Activated T-cell treated with anti-CD3 and anti-CD28 coated beads, Interleukin-2, amount 50 U/mL, for 72 hours (primary cell): Measurements from ENCODE around the gene ELF2. TPM values are rescaled to one million over a fixed set of nuclear protein-coding genes. Genes with fewer than 3 reads are reported as not detected.
"Not testable (repeated sequence)": the region's sequence is repeated elsewhere in the genome, so short reads cannot be mapped to it uniquely, and the experiment has no call there.

Experiments
- ATAC-seq, 2 donors: fragments of 150-1000 bp; cut with Tn5 transposase; replicated peaks in 1 of 2; 2 replicates each; pipeline ENCODE4 v1.10.0; 2021; ENCODE audit warnings: moderate library complexity in 2 of 2, mild to moderate bottlenecking in 1 of 2
- DNase-seq, 2 donors: peaks; one replicate each; pipeline ENCODE4 v3.0.0; 2021 to 2022; ENCODE audit warnings: mixed read lengths in 1 of 2
- H3K27ac Mint-ChIP-seq: one replicate; pipeline ENCODE4 v1.8.0; 2022; ENCODE audit warnings: mild to moderate bottlenecking, moderate library complexity, mixed read lengths
- H3K27me3 Mint-ChIP-seq: one replicate; pipeline ENCODE4 v1.8.0; 2022; ENCODE audit warnings: low read depth, mixed read lengths
- H3K36me3 Mint-ChIP-seq, 2 donors: one replicate each; pipeline ENCODE4 v1.8.0; 2022; ENCODE audit warnings: mixed read lengths in 2 of 2, mild to moderate bottlenecking in 1 of 2; ENCODE audit not compliant: insufficient read depth in 2 of 2
- H3K4me1 Mint-ChIP-seq: one replicate; pipeline ENCODE4 v1.8.0; 2022; ENCODE audit warnings: low read depth, mixed read lengths
- H3K4me3 Mint-ChIP-seq, 2 donors: one replicate each; pipeline ENCODE4 v1.8.0; 2022; ENCODE audit warnings: mild to moderate bottlenecking in 2 of 2, mixed read lengths in 2 of 2, moderate library complexity in 2 of 2
- H3K9me3 Mint-ChIP-seq, 2 donors: one replicate each; pipeline ENCODE4 v1.8.0; 2022; ENCODE audit warnings: mixed read lengths in 2 of 2
- total RNA-seq, 2 donors: library from RNA; stranded (reverse); gene quantifications; one replicate each; pipeline ENCODE4 v1.2.3, GENCODE V29; 2022

ELF2 gene
- total RNA-seq, 2 donors from 2014 or later, result 34.8 to 36.4 TPM

DNA sequence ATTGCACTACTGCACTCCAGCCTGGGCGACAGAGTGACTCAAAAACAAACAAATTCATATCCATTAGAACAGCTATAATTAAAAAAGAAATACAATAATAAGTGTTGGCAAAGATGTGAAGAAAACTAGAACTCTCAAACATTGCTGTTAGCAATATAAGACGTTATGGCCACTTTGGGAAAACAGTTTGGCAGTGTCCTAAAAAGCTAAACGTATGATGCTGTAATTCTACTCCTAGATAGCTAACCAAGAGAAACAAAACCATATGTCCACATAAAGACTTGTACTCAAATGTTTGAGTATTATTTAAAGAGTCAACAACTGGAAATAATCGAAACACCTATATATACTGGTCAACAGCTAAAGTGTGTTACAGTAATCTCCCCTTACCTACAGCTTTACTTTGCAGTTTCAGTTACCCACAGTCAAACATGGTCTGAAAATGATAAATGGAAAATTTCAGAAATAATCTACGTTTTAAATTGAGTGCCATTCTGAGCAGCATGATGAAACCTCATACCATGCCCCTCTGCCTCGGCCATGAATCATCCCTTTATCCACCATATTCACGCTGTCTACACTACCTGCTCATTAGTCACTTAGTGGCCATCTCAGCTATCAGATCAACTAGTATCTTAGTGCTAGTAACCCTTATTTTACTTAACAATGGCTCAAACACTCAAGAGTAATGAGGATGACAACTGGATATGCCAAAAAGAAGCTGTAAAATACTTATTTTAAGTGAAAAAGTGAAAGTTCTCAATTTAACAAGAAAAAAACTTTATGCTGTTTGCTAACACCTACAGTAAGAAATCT is 4.9 kb downstream of the ELF2 start:
- DNase-seq, result peak in 1 of 2 donors; percentile 37
- Mint-ChIP-seq H3K27me3 (no peaks in the 10 kb centered on the region), H3K36me3 (no peaks in the 10 kb centered on the region), H3K4me3 (peak overlapping the region in 1 of 2 donors; percentile 41), H3K27ac (peak overlapping the region; percentile 34), H3K9me3 (no peaks in the 10 kb centered on the region), H3K4me1 (peaks cover 35% of the 10 kb centered on the region)
- ATAC-seq, result peak; percentile 24 to 37

DNA sequence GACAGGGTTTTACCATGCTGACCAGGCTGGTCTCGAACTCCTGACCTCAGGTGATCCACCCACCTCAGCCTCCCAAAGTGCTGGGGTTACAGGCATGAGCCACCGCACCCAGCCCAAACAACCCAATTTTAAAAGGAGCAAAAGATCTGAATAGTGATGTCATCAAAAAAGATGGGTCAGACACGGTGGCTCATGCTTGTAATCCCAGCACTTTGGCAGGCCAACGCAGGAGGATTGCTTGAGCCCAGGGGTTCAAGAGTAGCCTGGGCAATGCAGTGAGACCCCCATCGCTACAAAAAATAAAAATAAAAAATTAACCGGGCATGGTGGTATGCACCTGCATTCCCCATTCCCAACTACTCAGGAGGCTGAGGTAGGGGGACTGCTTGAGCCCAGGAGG is 6.1 kb downstream of the ELF2 start:
- no peaks in the 10 kb centered on the region for H3K9me3 Mint-ChIP-seq
- H3K4me3 Mint-ChIP-seq, result no peak overlapping the region
- peaks cover 33% of the 10 kb centered on the region for H3K4me1 Mint-ChIP-seq
- no peak overlapping the region for H3K27ac Mint-ChIP-seq
- no peak for DNase-seq
- ATAC-seq, result no peak
- no peaks in the 10 kb centered on the region for H3K36me3 Mint-ChIP-seq
- H3K27me3 Mint-ChIP-seq, result no peaks in the 10 kb centered on the region

DNA sequence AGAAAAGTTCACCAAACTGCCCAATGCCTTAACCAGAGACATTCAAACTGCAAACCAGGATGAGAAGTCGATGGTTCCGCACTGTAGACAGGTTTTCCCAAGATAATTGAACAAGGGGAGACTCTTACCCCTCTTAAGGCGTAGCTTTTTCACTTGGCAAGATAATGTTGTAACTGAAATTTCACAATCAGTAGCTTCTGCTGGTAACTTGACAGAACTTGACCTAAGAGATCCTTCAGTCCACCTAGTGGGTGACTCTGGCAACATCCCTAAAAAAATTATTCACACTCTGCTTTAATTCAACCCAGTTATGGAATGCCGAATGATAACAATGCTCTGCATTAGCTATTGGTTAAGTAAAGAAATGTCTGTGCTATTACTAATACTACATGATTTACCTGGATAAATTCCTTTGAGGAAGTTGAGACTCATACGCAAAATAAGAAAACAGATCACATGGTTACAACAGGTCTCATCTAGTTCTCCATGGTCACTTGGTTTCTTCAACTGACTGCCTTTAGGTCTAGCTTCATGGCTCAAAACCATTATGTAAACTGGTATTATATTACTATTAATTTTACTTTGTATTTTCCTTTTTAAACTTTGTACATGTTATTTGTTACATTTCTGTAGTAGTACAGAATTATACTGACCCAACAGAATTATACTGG is 9.1 kb downstream of the ELF2 start:
- Mint-ChIP-seq H3K4me1 (peaks cover 39% of the 10 kb centered on the region), H3K36me3 (no peaks in the 10 kb centered on the region), H3K4me3 (no peak overlapping the region), H3K9me3 (no peaks in the 10 kb centered on the region), H3K27ac (no peak overlapping the region), H3K27me3 (no peaks in the 10 kb centered on the region)
- ATAC-seq, result no peak
- DNase-seq, result no peak

DNA sequence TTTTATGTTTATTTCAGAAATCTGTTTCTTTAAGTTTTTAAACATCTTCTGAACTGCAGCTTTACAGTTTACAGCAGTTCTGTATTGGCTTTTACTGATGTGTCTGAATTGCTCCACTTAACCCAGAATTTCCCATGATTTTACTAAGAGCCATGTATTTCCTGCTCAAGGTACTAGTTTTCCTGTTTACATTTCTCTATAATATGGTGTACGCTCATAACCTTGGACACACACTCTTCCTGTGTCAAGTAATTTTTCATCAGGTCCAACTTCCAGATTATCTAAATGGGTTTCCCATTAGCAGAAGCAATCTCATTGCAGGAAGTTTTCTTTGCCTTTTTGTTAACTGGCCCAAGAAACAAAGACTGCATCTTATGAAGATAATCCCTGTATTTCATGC is 12.3 kb downstream of the ELF2 start:
- ATAC-seq, result no peak
- H3K27me3 Mint-ChIP-seq, result no peaks in the 10 kb centered on the region
- no peak for DNase-seq
- peaks cover 23% of the 10 kb centered on the region for H3K4me1 Mint-ChIP-seq
- H3K27ac Mint-ChIP-seq, result no peak overlapping the region
- H3K4me3 Mint-ChIP-seq, result no peak overlapping the region
- H3K36me3 Mint-ChIP-seq, result no peaks in the 10 kb centered on the region
- H3K9me3 Mint-ChIP-seq, result no peaks in the 10 kb centered on the region

DNA sequence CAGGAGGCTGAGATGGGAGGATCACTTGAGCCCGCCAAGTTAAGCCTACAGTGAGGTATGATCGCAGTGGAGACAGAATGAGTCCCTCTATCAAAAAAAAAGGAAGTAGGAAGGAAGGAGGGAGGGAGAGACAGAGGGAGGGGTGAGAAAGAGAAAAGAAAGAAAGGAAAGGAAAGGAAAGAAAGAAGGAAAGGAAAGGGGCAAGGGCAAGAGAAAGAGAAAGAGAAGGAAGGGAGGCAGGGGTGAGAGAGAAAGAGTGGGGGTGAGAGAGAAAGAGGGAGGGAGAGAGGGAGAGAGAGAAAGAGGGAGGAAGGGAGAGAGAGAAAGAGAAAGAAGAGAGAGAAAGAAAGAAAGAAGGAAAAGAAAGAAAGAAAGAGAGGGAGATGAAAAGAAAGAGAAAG is 13.2 kb downstream of the ELF2 start:
- no peaks in the 10 kb centered on the region for H3K27me3 Mint-ChIP-seq
- peaks cover 23% of the 10 kb centered on the region for H3K4me1 Mint-ChIP-seq
- no peaks in the 10 kb centered on the region for H3K9me3 Mint-ChIP-seq
- H3K36me3 Mint-ChIP-seq, result no peaks in the 10 kb centered on the region
- DNase-seq, result no peak
- H3K27ac Mint-ChIP-seq, result no peak overlapping the region
- no peak for ATAC-seq
- H3K4me3 Mint-ChIP-seq, result no peak overlapping the region

DNA sequence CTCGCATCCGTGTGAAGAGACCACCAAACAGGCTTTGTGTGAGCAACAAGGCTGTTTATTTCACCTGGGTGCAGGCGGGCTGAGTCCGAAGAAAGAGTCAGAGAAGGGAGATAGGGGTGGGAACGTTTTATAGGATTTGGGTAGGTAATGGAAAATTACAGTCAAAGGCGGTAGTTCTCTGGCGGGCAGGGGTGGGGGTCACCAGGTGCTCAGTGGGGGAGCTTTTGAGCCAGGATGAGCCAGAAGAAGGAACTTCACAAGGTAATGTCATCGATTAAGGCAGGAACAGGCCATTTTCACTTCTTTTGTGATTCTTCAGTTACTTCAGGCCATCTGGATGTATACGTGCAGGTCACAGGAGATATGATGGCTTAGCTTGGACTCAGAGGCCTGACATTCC is 19.0 kb downstream of the ELF2 start:
- H3K9me3 Mint-ChIP-seq, H3K4me3 Mint-ChIP-seq, H3K27ac Mint-ChIP-seq, ATAC-seq, H3K4me1 Mint-ChIP-seq, H3K36me3 Mint-ChIP-seq, H3K27me3 Mint-ChIP-seq, DNase-seq: not testable (repeated sequence)

DNA sequence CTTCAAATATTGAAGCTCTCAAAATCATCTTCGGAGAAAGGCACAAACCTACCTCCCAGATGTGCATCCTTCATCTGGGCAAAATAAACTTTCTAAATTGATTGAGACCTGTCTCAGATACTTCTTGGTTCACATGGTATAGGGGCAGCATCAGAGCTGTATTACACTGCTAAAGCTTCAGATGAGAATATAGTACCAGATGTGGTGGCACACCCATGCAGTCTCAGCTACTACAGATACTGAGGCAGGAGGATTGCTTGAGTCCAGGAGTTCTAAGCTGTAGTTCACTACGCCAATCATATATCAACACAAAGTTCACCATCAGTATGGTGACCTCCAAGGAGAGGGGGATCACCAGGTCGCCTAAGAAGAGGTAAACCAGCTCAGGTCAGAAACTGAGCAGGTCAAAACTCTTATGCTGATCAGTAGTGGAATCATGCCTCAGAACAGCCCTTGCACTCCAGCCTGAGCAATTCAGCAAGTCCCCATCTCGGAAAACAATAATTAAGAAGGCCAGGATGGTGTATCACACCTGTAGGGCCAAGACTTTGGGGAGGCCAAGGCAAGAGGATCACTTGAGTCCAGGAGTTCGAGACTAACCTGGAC is 22.0 kb downstream of the ELF2 start:
- H3K4me3 Mint-ChIP-seq, result no peak overlapping the region
- DNase-seq (no peak), ATAC-seq (no peak)
- no peak overlapping the region for H3K27ac Mint-ChIP-seq
- H3K9me3 Mint-ChIP-seq, result no peaks in the 10 kb centered on the region
- no peaks in the 10 kb centered on the region for H3K4me1 Mint-ChIP-seq
- no peaks in the 10 kb centered on the region for H3K36me3 Mint-ChIP-seq
- H3K27me3 Mint-ChIP-seq, result no peaks in the 10 kb centered on the region

DNA sequence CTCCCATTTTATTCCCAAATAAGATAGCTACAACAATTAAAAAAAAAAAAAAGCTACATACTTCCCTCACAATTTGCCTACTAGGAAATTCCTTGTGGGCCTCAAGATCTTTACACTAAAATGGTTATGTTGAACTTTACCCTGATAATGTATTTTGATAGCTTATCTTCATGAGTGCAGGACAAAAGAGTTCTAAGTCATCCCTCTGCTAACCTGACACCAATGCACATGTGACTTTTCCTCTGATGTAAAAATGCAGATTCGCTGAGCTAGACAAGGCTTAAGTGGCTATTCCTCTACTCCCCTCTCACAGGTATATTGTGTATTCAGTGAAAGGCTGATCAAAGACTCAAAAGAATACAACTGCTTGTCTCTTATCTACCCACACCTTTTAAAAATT is 22.5 kb downstream of the ELF2 start:
- ATAC-seq (no peak), DNase-seq (no peak)
- Mint-ChIP-seq H3K9me3 (no peaks in the 10 kb centered on the region), H3K27me3 (no peaks in the 10 kb centered on the region), H3K27ac (no peak overlapping the region), H3K4me3 (no peak overlapping the region), H3K4me1 (no peaks in the 10 kb centered on the region), H3K36me3 (no peaks in the 10 kb centered on the region)

DNA sequence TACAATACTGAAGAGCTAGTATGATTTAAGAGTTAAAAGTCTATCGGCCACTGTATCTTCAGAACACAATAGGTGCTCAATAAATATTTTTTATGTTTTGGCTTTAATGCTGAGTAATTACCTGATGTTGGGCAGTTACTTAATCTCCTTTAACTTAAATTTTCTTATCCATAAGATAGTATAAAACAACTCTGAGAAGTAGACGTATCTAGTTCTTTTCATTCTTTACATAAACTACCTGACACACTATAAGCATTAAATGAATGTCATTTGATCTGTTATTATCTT is 22.9 kb downstream of the ELF2 start:
- Mint-ChIP-seq H3K9me3 (no peaks in the 10 kb centered on the region), H3K27me3 (no peaks in the 10 kb centered on the region), H3K27ac (no peak overlapping the region), H3K36me3 (no peaks in the 10 kb centered on the region), H3K4me1 (no peaks in the 10 kb centered on the region), H3K4me3 (no peak overlapping the region)
- ATAC-seq (no peak), DNase-seq (no peak)

DNA sequence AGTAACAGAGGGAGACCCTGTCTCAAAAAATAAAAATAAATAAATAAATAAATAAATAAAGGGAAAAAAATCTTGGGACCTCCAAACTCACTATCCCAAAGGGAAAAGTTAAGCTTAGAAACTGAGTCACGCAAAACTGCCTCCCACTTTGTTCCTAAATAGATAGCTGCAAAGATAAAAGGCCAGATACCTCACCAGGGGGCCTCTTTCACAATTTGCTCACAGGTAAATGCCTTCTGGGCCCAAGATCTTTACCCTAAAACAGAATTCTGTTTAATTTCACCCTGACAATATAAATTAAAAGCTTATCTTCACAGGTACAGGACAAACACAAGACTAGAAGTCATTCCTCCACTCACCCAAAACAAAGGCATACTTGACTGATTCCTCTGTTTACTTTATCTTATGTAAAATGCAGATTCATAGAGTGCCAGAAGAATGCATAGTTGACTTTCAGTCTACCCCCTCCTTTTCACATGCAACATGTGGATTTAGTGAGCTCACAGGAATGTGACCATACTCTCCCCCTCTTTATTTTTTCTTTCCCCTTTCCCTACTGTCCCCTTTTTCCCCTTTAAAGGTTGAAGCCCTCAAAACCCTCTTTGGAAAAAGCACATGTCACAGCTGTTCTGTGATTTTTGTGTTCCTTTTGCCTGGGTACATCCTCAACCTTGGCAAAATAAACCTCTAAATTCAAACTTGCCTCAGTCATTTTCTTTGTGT is 23.4 kb downstream of the ELF2 start:
- Mint-ChIP-seq H3K36me3 (no peaks in the 10 kb centered on the region), H3K27ac (no peak overlapping the region), H3K9me3 (no peaks in the 10 kb centered on the region), H3K4me3 (no peak overlapping the region), H3K27me3 (no peaks in the 10 kb centered on the region), H3K4me1 (no peaks in the 10 kb centered on the region)
- DNase-seq (no peak), ATAC-seq (no peak)

DNA sequence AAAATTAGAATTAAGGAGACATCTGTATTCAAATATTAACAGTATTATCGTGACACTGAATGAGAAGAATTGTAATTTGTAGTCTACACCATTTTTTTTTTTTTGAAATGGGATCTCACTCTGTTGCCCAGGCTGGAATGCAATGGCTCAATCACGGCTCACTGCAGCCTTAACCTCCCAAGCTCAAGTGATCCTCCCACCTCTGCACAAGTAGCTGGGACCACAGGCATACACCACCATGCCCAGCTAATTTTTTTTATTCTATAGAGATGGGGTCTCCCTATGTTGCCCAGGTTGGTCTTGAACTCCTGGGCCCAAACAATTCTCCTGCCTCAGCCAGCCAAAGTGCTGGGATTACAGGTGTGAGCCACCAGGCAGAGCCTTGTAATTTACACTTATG is 24.8 kb downstream of the ELF2 start:
- Mint-ChIP-seq H3K4me1 (peaks cover 1% of the 10 kb centered on the region), H3K36me3 (no peaks in the 10 kb centered on the region)

DNA sequence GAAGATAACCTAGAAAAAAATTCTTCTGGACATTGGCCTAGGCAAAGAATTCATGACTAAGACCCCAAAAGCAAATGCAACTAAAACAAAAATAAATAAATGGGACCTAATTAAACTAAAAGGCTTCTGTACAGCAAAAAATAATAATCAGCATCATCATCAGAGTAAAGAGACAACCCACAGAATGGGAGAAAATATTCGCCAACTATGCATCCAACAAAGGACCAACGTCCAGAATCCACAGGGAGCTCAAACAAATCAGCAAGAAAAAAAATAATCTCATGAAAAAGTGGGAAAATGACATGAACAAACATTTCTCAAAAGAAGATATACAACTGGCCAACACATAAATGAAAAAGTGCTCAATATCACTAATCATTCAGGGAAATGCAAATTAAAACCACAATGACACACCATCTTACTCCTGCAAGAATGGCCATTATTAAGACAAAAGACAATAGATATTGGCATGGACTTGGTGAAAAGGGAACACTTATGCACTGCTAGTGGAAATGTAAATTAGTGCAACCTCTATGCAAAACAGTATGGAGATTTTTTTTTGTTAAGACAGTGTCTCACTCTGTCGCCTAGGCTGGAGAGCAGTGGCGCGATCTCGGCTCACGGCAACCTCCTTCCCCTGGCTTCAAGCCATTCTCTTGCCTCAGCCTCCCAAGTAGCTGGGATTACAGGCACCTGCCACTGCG is 29.9 kb downstream of the ELF2 start:
- DNase-seq (no peak), ATAC-seq (no peak)
- Mint-ChIP-seq H3K27me3 (no peaks in the 10 kb centered on the region), H3K27ac (no peak overlapping the region), H3K9me3 (peaks cover 0 to 6% of the 10 kb centered on the region in 2 donors), H3K4me3 (no peak overlapping the region), H3K4me1 (peaks cover 24% of the 10 kb centered on the region), H3K36me3 (peaks cover 5% of the 10 kb centered on the region in 2 donors)

More for the DNA sequence above, 24.8 kb downstream of the ELF2 start:
- no peak overlapping the region for H3K27ac Mint-ChIP-seq
- no peak overlapping the region for H3K4me3 Mint-ChIP-seq
- no peak for ATAC-seq
- H3K9me3 Mint-ChIP-seq, result no peaks in the 10 kb centered on the region
- no peaks in the 10 kb centered on the region for H3K27me3 Mint-ChIP-seq
- DNase-seq, result no peak

DNA sequence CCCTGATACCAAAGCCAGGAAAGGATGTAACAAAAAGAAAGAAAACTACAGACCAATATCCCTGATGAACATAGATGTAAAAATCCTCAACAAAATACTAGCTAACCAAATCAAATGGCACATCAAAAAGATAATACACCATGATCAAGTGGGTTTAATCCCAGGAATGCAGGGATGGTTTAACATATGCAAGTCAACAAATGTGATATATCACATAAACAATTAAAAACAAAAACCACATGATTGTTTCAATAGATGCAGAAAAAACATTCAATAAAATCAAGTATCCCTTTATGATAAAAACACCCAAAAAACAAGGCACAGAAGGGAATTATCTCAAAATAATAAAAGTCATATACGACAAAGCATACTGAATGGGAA is 31.5 kb downstream of the ELF2 start:
- H3K4me1 Mint-ChIP-seq, result peaks cover 29% of the 10 kb centered on the region
- peaks cover 5% of the 10 kb centered on the region in 2 donors for H3K36me3 Mint-ChIP-seq
- DNase-seq, result no peak
- no peak for ATAC-seq
- no peaks in the 10 kb centered on the region for H3K27me3 Mint-ChIP-seq
- H3K27ac Mint-ChIP-seq, result no peak overlapping the region
- H3K4me3 Mint-ChIP-seq, result no peak overlapping the region
- peaks cover 0 to 6% of the 10 kb centered on the region in 2 donors for H3K9me3 Mint-ChIP-seq
